Measurements from ENCODE around the gene CD38. TPM values are rescaled to one million over a fixed set of nuclear protein-coding genes. Genes with fewer than 3 reads are reported as not detected.

CD38 gene
- total RNA-seq, 1 experiment from 2014 or later: 0.07 TPM

DNA sequence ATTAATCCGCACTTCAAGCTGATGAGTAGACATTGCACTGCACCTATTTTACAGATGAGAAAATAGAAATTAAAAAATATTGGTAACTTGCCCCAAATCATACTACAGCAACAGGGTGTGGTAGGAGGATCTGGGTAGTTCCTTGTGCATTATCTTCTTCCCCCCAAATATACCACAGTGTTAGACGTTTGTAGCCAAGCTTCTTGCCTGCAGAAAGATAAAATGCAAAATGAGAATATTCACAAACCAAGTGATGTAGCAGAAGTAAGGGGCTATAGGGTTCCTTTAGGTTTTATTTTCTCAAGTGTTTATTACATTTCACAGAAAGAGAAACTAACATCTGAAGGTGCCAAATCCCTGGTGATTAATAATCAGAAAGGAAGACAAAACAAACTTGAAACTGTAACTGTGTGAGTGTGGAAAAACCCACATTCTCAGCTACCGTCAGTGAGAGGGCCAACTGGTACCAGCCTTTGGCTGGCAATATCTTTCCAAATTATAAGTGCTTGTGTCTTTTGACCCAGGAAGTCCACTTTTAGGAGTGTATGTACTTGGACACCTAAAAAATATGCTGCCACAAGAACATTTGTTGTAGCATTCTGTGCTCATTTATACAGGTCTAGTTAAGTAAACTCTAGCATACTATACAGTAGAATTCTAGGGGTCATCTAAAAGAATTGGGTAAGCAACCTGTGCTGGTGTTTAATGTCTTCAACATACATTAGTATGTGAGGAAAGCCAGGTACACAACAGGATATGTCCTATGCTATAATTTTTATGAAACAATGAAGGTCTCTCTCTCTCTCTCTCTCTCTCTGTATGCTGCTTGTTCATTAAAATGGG, 6.7 kb upstream of the CD38 start:
- Mint-ChIP-seq H3K9me3 (no peaks in the 10 kb centered on the region), H3K36me3 (ENCODE audit: insufficient read depth in 1 of 3, low read depth in 3 of 3) (no peaks in the 10 kb centered on the region; a peak in 1 of 7 replicates), H3K4me1 (peaks cover 0 to 6% of the 10 kb centered on the region in 2 experiments; a peak in 2 of 4 replicates), H3K27me3 (ENCODE audit: low read depth) (peaks cover 45% of the 10 kb centered on the region), H3K4me3 (no peak overlapping the region), H3K27ac (no peak overlapping the region)
- Histone ChIP-seq H2AFZ (ENCODE audit: low read length) (no peak overlapping the region), H3T11ph (ENCODE audit: low read length) (no peak overlapping the region), H3K4ac (ENCODE audit: low read depth, low read length) (no peak overlapping the region), H4K5ac (ENCODE audit: insufficient read length, low read depth, low read length) (no peak overlapping the region), H3K14ac (ENCODE audit: insufficient read depth, low read length) (no peak overlapping the region), H2BK20ac (ENCODE audit: low read depth, low read length, poor library complexity, severe bottlenecking) (no peak overlapping the region), H3K56ac (ENCODE audit: insufficient read length, low read depth, low read length) (no peak overlapping the region), H3K79me1 (ENCODE audit: insufficient read depth, low read depth, low read length, poor library complexity, severe bottlenecking) (no peaks in the 10 kb centered on the region), H3K23ac (ENCODE audit: insufficient read length, low read depth, low read length) (no peak overlapping the region), H2BK12ac (ENCODE audit: insufficient read length, low read depth, low read length) (no peak overlapping the region), H2BK120ac (ENCODE audit: low read depth, low read length, poor library complexity, severe bottlenecking) (no peak overlapping the region), H4K91ac (ENCODE audit: insufficient read length, low read depth, low read length) (no peak overlapping the region), H3K27me3 (ENCODE audit: insufficient read depth, low read length) (no peaks in the 10 kb centered on the region), H4K8ac (replicated peaks; ENCODE audit: insufficient read length, low read depth, low read length) (no peak overlapping the region), H2BK15ac (ENCODE audit: low read depth, low read length) (no peak overlapping the region), H2AK5ac (ENCODE audit: insufficient read length, low read length) (no peak overlapping the region), H3K4me1 (ENCODE audit: insufficient read depth, low read length) (no peaks in the 10 kb centered on the region), H3K18ac (ENCODE audit: insufficient read length, low read depth, low read length) (no peak overlapping the region), H3K27ac (ENCODE audit: insufficient read length, low read depth, low read length) (no peak overlapping the region), H3K9me3 (ENCODE audit: control insufficient read depth, low read depth, low read length) (no peaks in the 10 kb centered on the region), H2BK5ac (ENCODE audit: insufficient read length, low read length) (no peak overlapping the region), H3K79me2 (ENCODE audit: insufficient read depth, low read length) (no peaks in the 10 kb centered on the region), H3K23me2 (ENCODE audit: insufficient read length, low read depth, low read length, poor library complexity, severe bottlenecking) (no peaks in the 10 kb centered on the region), H3K9ac (ENCODE audit: extremely low read depth, insufficient read length, low read length) (no peak overlapping the region), H3K4me2 (ENCODE audit: insufficient read depth, insufficient read length, low read length) (no peak overlapping the region), H4K20me1 (ENCODE audit: control insufficient read depth, insufficient read depth, insufficient read length) (no peaks in the 10 kb centered on the region)
- no CpG with 5 or more reads among the region's 3 CpGs for whole genome bisulfite sequencing (ENCODE audit: extremely low coverage, insufficient read length, low lambda C conversion rate)
- DNase-seq: no peak
- TF ChIP-seq, protein P1, sequence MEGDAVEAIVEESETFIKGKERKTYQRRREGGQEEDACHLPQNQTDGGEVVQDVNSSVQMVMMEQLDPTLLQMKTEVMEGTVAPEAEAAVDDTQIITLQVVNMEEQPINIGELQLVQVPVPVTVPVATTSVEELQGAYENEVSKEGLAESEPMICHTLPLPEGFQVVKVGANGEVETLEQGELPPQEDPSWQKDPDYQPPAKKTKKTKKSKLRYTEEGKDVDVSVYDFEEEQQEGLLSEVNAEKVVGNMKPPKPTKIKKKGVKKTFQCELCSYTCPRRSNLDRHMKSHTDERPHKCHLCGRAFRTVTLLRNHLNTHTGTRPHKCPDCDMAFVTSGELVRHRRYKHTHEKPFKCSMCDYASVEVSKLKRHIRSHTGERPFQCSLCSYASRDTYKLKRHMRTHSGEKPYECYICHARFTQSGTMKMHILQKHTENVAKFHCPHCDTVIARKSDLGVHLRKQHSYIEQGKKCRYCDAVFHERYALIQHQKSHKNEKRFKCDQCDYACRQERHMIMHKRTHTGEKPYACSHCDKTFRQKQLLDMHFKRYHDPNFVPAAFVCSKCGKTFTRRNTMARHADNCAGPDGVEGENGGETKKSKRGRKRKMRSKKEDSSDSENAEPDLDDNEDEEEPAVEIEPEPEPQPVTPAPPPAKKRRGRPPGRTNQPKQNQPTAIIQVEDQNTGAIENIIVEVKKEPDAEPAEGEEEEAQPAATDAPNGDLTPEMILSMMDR (conservative IDR thresholded peaks at IDR 0.05): no peak

All from H9 (cell line).